HPDE6-E6E7 (cell line): Measurements from ENCODE around the gene NPLOC4.
"Not testable (repeated sequence)": the region's sequence is repeated elsewhere in the genome, so short reads cannot be mapped to it uniquely, and the experiment has no call there.

Experiments
- DNase-seq: peaks from one replicate; pipeline ENCODE4 v3.0.0; 2011; ENCODE audit warnings: missing footprints; ENCODE audit errors: extremely low spot score

Gene NPLOC4

GRCh38 chr17:81636505-81637288 lies at the start of gene NPLOC4, which contains the start of gene TSPAN10:
NPLOC4 (minus strand) TSS chr17:81637112; CDS start chr17:81636930, 182 bp downstream.
TSPAN10 (plus strand) TSS chr17:81637196; CDS start chr17:81642413, 5,217 bp downstream.
- peak; percentile 92 for DNase-seq

- no peak for DNase-seq
Measured at GRCh38 chr17:81686614-81687013, 49.7 kb upstream of the NPLOC4 start.

GRCh38 chr17:81685108-81685507 lies 48.2 kb upstream of the NPLOC4 start:
- DNase-seq, result peak; percentile 98

- DNase-seq, result no peak
Measured at GRCh38 chr17:81684442-81684911, 47.6 kb upstream of the NPLOC4 start.

GRCh38 chr17:81683584-81684441 lies 46.9 kb upstream of the NPLOC4 start, which contains the start of the genes ARL16 and HGS:
ARL16 (minus strand) TSS chr17:81683797; CDS start chr17:81683753, 44 bp downstream.
HGS (plus strand) TSS chr17:81684011; CDS start chr17:81684067, 56 bp downstream.
- peak; percentile 99 for DNase-seq

GRCh38 chr17:81683208-81683583 lies 46.3 kb upstream of the NPLOC4 start:
- DNase-seq, result no peak

GRCh38 chr17:81682565-81683207 lies 45.8 kb upstream of the NPLOC4 start:
- DNase-seq, result no peak

GRCh38 chr17:81681672-81682071 lies 44.8 kb upstream of the NPLOC4 start:
- no peak for DNase-seq

- DNase-seq, result no peak
Measured at GRCh38 chr17:81680150-81680549, 43.2 kb upstream of the NPLOC4 start.

GRCh38 chr17:81676906-81677305 lies 40.0 kb upstream of the NPLOC4 start:
- DNase-seq, result no peak

GRCh38 chr17:81675515-81676221 lies 38.8 kb upstream of the NPLOC4 start:
- DNase-seq, result not testable (repeated sequence)

- no peak for DNase-seq
Measured at GRCh38 chr17:81673561-81674258, 36.8 kb upstream of the NPLOC4 start.

GRCh38 chr17:81672954-81673353 lies 36.0 kb upstream of the NPLOC4 start:
- no peak for DNase-seq

GRCh38 chr17:81672504-81672903 lies 35.6 kb upstream of the NPLOC4 start:
- no peak for DNase-seq

GRCh38 chr17:81667754-81668153 lies 30.8 kb upstream of the NPLOC4 start:
- no peak for DNase-seq

GRCh38 chr17:81666342-81667191 lies 29.7 kb upstream of the NPLOC4 start, which contains the start of the genes CCDC137 and OXLD1:
CCDC137 (plus strand) TSS chr17:81666737; CDS start chr17:81666767, 30 bp downstream.
OXLD1 (minus strand) TSS chr17:81666605; CDS start chr17:81666577, 28 bp downstream.
- DNase-seq, result peak; percentile 96

- DNase-seq, result no peak
Measured at GRCh38 chr17:81666092-81666341, 29.1 kb upstream of the NPLOC4 start.

GRCh38 chr17:81665205-81666091 lies 28.5 kb upstream of the NPLOC4 start:
- DNase-seq, result no peak

- no peak for DNase-seq
Measured at GRCh38 chr17:81664051-81664470, 27.1 kb upstream of the NPLOC4 start.
